ENCODE results near the gene SLCO4A1. TPM values are rescaled to one million over a fixed set of nuclear protein-coding genes. Genes with fewer than 3 reads are reported as not detected.

The SLCO4A1 gene
- total RNA-seq, 1 donor from 2014 or later, result 3.6 TPM

- no peaks in the 10 kb centered on the region for H3K36me3 Mint-ChIP-seq (ENCODE audit: insufficient read depth)
- H3K4me3 Mint-ChIP-seq (ENCODE audit: low read depth), result no peak overlapping the region
- no peak for DNase-seq (ENCODE audit: low spot score, unreplicated experiment)
- no peak for TF ChIP-seq CTCF (IDR thresholded peaks at IDR 0.05; ENCODE audit: unreplicated experiment)
- H3K4me1 Mint-ChIP-seq (ENCODE audit: low read depth), result peaks cover 2% of the 10 kb centered on the region
- H3K27me3 Mint-ChIP-seq, result peaks cover 2% of the 10 kb centered on the region
- no peaks in the 10 kb centered on the region for H3K9me3 Mint-ChIP-seq (ENCODE audit: low read depth)
- no peak overlapping the region for H3K27ac Mint-ChIP-seq
Measured at GRCh38 chr20:62664019-62664971, 22.0 kb downstream of the SLCO4A1 start.

- H3K9me3 Mint-ChIP-seq (ENCODE audit: low read depth), result no peaks in the 10 kb centered on the region
- DNase-seq (ENCODE audit: low spot score, unreplicated experiment), result no peak
- peaks cover 2% of the 10 kb centered on the region for H3K27me3 Mint-ChIP-seq
- H3K27ac Mint-ChIP-seq, result no peak overlapping the region
- H3K4me3 Mint-ChIP-seq (ENCODE audit: low read depth), result no peak overlapping the region
- no peak for TF ChIP-seq CTCF (IDR thresholded peaks at IDR 0.05; ENCODE audit: unreplicated experiment)
- H3K4me1 Mint-ChIP-seq (ENCODE audit: low read depth), result peaks cover 2% of the 10 kb centered on the region
- no peaks in the 10 kb centered on the region for H3K36me3 Mint-ChIP-seq (ENCODE audit: insufficient read depth)
Measured at GRCh38 chr20:62665153-62665754, 23.0 kb downstream of the SLCO4A1 start.

- Mint-ChIP-seq H3K4me3 (ENCODE audit: low read depth) (no peak overlapping the region), H3K27ac (no peak overlapping the region), H3K27me3 (peaks cover 2% of the 10 kb centered on the region), H3K4me1 (ENCODE audit: low read depth) (peaks cover 2% of the 10 kb centered on the region), H3K36me3 (ENCODE audit: insufficient read depth) (no peaks in the 10 kb centered on the region), H3K9me3 (ENCODE audit: low read depth) (no peaks in the 10 kb centered on the region)
- no peak for DNase-seq (ENCODE audit: low spot score, unreplicated experiment)
- no peak for TF ChIP-seq CTCF (IDR thresholded peaks at IDR 0.05; ENCODE audit: unreplicated experiment)
Measured at GRCh38 chr20:62665826-62666735, 23.8 kb downstream of the SLCO4A1 start.

GRCh38 chr20:62666736-62667529 is 24.6 kb downstream of the SLCO4A1 start:
- no peak for DNase-seq (ENCODE audit: low spot score, unreplicated experiment)
- Mint-ChIP-seq H3K27ac (peak overlapping the region; percentile 41), H3K9me3 (ENCODE audit: low read depth) (no peaks in the 10 kb centered on the region), H3K36me3 (ENCODE audit: insufficient read depth) (no peaks in the 10 kb centered on the region), H3K4me3 (ENCODE audit: low read depth) (no peak overlapping the region), H3K4me1 (ENCODE audit: low read depth) (peaks cover 2% of the 10 kb centered on the region), H3K27me3 (peaks cover 2% of the 10 kb centered on the region)
- no peak for TF ChIP-seq CTCF (IDR thresholded peaks at IDR 0.05; ENCODE audit: unreplicated experiment)
